HFF-Myc (cell line): ENCODE results near the gene MPHOSPH10.
"Not testable (repeated sequence)": the region's sequence is repeated elsewhere in the genome, so short reads cannot be mapped to it uniquely, and the experiment has no call there.

Experiments
- DNase-seq: peaks from one replicate; pipeline ENCODE4 v3.0.0-alpha.2; 2011; ENCODE audit warnings: low read depth; ENCODE audit errors: extremely low read depth
- H3K4me3 ChIP-seq: replicated peaks from 2 replicates; pipeline ENCODE4 v1.5.1; 2011; ENCODE audit warnings: low read depth, mild to moderate bottlenecking, control low read depth, low read length
- CTCF ChIP-seq: IDR thresholded peaks from 2 replicates; pipeline ENCODE4 v1.5.1; 2012; ENCODE audit warnings: mild to moderate bottlenecking, low read depth, low read length, control low read depth; ENCODE audit errors: missing control alignments

The MPHOSPH10 gene

DNA sequence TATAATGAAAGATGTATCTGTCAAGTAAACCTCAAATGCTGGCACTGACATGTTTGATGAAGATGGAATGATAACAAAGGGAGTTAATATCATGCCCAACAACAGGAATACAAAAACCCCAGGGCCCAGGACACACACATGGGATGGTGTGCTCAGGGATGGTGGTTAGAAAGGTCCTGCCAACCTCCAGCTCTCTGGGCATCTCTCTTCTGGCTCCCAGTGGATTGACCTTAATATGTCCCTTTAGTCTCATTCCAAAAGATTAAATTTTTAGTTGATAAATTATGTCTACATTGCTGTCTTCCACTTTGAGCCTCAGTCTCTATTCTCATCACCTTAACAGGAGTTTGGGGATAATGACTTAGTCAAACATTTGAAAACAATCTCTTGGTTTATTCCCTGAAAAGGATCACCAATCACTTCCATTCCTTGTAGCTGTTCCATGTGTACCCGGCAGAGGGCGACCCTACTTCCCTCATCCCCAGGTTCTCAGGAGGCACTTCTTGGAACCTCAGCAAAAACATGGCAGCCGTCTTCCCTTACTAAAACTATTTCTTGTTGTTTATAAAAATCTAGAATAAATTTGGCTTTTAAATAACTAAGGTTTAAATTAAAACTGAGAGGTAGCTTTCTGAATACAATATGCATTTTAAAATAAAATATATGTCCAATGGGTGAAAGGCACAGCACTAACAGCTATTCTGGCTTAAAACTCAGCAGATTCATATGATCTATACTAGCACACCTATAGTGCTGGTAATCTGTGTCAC lies 30.1 kb upstream of the MPHOSPH10 start:
- peak; percentile 66 for TF ChIP-seq CTCF
- H3K4me3 ChIP-seq, result no peak overlapping the region
- DNase-seq, result peak; percentile 41

DNA sequence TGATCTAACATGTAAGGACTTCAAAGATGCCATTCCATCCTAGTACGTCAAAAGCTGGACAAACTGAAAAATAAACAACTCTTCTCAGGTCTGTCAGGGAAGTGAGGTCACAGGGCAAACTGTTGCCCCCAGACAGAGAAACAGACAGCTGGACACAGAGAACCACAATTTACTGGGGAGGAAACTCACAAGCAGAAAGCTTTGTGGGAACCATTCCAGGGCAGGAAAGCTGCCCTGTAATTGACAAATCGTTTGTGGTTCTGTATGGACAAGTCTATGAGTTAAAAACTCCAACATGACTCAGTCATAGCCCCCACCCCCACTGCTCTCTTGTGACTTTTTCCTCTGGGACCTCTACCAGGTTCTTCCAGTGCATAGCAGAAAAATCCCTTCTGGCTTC lies 28.8 kb upstream of the MPHOSPH10 start:
- H3K4me3 ChIP-seq, result no peak overlapping the region
- TF ChIP-seq CTCF, result no peak
- DNase-seq, result peak; percentile 43

GRCh38 chr2:71102981-71103681 lies 27.3 kb upstream of the MPHOSPH10 start:
- no peak for TF ChIP-seq CTCF
- DNase-seq, result no peak
- no peak overlapping the region for H3K4me3 ChIP-seq

DNA sequence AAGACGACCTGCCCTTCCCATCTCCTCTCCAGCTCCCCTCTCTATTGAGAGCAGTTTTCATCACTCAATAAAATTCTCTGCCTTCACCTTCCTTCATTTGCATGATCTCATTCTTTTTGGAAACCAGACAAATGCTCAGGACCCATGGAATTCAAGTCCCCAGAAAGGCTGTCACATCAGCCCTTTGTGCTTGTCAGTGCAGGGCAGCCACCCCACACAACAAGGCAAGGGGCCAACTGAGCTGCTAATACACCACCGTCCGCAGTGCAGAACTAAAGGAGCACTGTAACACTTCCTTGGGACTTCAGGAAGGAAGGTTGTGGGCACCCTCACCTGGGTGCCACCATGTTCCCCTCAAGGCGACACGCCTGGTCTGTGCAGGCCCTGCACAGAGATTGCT lies 26.6 kb upstream of the MPHOSPH10 start:
- no peak for DNase-seq

GRCh38 chr2:71106463-71106862 lies 24.0 kb upstream of the MPHOSPH10 start:
- not testable (repeated sequence) for DNase-seq, H3K4me3 ChIP-seq

More for the DNA sequence above, 26.6 kb upstream of the MPHOSPH10 start:
- H3K4me3 ChIP-seq, result no peak overlapping the region
- TF ChIP-seq CTCF, result no peak

GRCh38 chr2:71108091-71108490 lies 22.3 kb upstream of the MPHOSPH10 start:
- no peak for DNase-seq
- TF ChIP-seq CTCF, result no peak
- H3K4me3 ChIP-seq, result no peak overlapping the region

GRCh38 chr2:71113843-71114242 lies 16.6 kb upstream of the MPHOSPH10 start:
- no peak overlapping the region for H3K4me3 ChIP-seq
- no peak for DNase-seq
- TF ChIP-seq CTCF, result no peak
